Stomach smooth muscle (tissue), 2 donors: ENCODE results near the gene RBMS3.

ENCODE experiments used
- H3K27ac ChIP-seq: one replicate; pipeline ENCODE4 v1.7.0; 2013; ENCODE audit warnings: mild to moderate bottlenecking, low read length, inconsistent platforms
- H3K27me3 ChIP-seq, 2 donors: one replicate each; pipeline ENCODE4 v1.7.0; 2013; ENCODE audit warnings: low read length in 2 of 2; ENCODE audit not compliant: insufficient read depth in 2 of 2, control insufficient read depth in 1 of 2
- H3K36me3 ChIP-seq, 2 donors: one replicate each; pipeline ENCODE4 v1.7.0; 2013; ENCODE audit warnings: low read length in 2 of 2; ENCODE audit not compliant: control insufficient read depth in 2 of 2, insufficient read depth in 2 of 2
- H3K4me1 ChIP-seq: one replicate; pipeline ENCODE4 v1.7.0; 2013; ENCODE audit warnings: low read length; ENCODE audit not compliant: control insufficient read depth, insufficient read depth
- H3K4me3 ChIP-seq, 2 donors: one replicate each; pipeline ENCODE4 v1.7.0; 2013; ENCODE audit warnings: low read length in 2 of 2
- H3K9ac ChIP-seq, 2 donors: one replicate each; pipeline ENCODE4 v1.7.0; 2013; ENCODE audit warnings: low read length in 2 of 2, mild to moderate bottlenecking in 1 of 2
- H3K9me3 ChIP-seq, 2 donors: one replicate each; pipeline ENCODE4 v1.7.0; 2013; ENCODE audit warnings: low read length in 2 of 2; ENCODE audit not compliant: control insufficient read depth in 2 of 2
- donor health status: healthy.
- donor health status: Pancreatic carcinoma.

The RBMS3 gene

DNA sequence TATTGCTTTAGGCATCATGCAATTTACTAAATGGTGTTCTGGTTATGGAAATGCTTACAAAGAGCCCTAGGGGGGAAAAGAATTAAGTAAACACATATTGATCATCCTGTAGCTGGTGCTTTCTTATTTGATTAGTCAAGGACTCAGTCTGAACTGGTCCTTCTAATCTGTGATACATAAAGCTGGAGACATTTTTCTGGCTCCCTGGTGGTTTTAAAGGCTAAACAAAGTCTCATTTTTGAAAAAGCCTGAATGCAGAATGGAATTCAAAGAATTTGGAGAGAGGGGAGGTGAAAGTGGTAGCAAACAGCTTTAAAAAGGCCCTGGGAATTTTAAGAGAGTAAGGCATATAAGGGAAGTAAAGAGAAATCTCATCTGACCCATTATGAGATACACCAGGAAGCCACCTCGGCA lies 149.7 kb downstream of the RBMS3 start:
- no peaks in the 10 kb centered on the region for H3K27me3 ChIP-seq
- no peak overlapping the region for H3K9ac ChIP-seq
- H3K27ac ChIP-seq = no peak overlapping the region
- no peak overlapping the region for H3K4me3 ChIP-seq
- peaks cover 21% of the 10 kb centered on the region for H3K4me1 ChIP-seq
- H3K9me3 ChIP-seq = no peaks in the 10 kb centered on the region
- H3K36me3 ChIP-seq = no peaks in the 10 kb centered on the region

DNA sequence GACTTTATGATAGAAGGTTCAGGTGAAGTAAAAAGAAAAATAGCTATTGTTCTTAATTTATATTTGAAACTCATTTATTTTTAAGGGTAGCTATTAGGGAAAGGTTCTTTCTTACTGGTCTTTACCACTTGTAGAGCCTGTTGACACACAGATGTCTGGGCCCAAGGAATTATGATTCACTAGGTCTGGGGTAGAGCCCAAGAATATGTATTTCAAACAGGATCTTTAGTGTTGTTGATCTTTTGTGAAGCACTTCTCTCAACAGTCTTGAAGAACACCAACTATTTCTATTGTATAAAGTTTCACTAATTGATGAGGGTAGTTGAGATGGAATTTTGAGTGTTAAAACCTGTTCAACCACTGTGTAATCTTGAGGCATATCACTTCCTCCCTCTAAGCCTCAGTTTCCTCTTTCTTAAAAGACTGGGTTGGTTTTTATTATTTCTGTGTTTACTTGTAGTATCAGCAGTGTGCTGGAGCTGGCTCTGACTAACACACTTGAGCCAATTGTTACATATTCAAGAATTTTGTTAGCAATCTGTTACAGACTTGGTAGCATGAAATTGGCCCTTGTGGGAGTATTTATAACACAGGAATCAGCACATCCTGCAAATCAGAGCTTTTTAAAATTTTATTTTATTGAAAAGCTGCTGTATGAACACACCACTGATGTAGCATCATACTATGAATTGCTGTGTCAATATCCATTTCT lies 155.9 kb downstream of the RBMS3 start:
- H3K9me3 ChIP-seq = no peaks in the 10 kb centered on the region
- no peak overlapping the region for H3K27ac ChIP-seq

DNA sequence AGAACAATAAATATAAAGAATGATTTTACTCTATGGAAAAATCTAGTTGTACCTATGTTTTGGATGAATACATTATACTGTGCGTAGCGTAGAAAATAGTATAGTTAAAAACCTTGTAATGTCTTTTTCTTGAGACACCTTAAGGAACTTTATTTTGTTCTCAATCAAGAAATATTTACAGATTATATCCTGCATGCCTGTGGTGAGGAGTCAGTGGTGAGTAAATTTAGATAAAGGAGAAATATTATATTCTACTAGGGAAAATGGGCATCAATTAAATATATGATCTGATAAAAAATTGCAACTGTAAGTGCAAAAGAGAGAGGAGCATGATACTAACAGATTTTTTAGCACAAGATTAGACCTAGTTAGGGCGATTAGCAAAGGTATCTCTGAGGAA lies 157.7 kb downstream of the RBMS3 start:
- no peak overlapping the region for H3K4me3 ChIP-seq
- H3K9me3 ChIP-seq = no peaks in the 10 kb centered on the region
- H3K27ac ChIP-seq = no peak overlapping the region
- peaks cover 0 to 2% of the 10 kb centered on the region in 2 donors for H3K36me3 ChIP-seq
- H3K9ac ChIP-seq = no peak overlapping the region
- no peaks in the 10 kb centered on the region for H3K27me3 ChIP-seq
- no peaks in the 10 kb centered on the region for H3K4me1 ChIP-seq

More for the DNA sequence above, 155.9 kb downstream of the RBMS3 start:
- no peak overlapping the region for H3K4me3 ChIP-seq
- H3K9ac ChIP-seq = no peak overlapping the region
- H3K4me1 ChIP-seq = no peaks in the 10 kb centered on the region
- no peaks in the 10 kb centered on the region for H3K36me3 ChIP-seq
- H3K27me3 ChIP-seq = no peaks in the 10 kb centered on the region

- Histone ChIP-seq H3K27ac (no peak overlapping the region), H3K9ac (no peak overlapping the region)
These were observed 159.8 kb downstream of the RBMS3 start for GRCh38 chr3:29440413-29441305.

DNA sequence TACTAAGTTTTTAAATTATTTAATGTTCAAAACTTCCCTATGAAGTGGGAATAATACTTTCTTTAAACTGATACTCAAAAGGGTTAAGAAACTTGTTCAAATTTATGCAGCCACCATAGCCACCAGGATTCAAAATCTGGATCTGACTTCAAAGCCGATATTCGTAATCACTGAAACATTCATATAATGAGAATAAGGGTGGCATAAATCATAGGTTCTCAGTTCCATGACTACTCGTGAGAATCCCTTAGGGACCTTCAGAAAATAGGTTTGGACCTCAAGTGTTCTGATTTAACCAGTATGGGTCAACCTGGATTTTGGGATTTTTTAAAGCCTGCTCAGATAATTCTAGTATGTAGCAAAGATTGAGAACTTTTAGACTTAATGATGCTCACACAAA lies 160.6 kb downstream of the RBMS3 start:
- Histone ChIP-seq H3K36me3 (peaks cover 0 to 2% of the 10 kb centered on the region in 2 donors), H3K27me3 (no peaks in the 10 kb centered on the region), H3K4me3 (no peak overlapping the region), H3K4me1 (no peaks in the 10 kb centered on the region), H3K9ac (no peak overlapping the region), H3K9me3 (no peaks in the 10 kb centered on the region), H3K27ac (no peak overlapping the region)

More at GRCh38 chr3:29440413-29441305, 159.8 kb downstream of the RBMS3 start:
- H3K4me3 ChIP-seq = peak overlapping the region; percentile 28 to 47
- H3K36me3 ChIP-seq = peaks cover 0 to 2% of the 10 kb centered on the region in 2 donors
- no peaks in the 10 kb centered on the region for H3K9me3 ChIP-seq
- H3K27me3 ChIP-seq = no peaks in the 10 kb centered on the region
- H3K4me1 ChIP-seq = no peaks in the 10 kb centered on the region

GRCh38 chr3:29447946-29448627 lies 167.2 kb downstream of the RBMS3 start:
- Histone ChIP-seq H3K36me3 (peaks cover 0 to 2% of the 10 kb centered on the region in 2 donors), H3K27ac (no peak overlapping the region), H3K4me3 (no peak overlapping the region), H3K9me3 (no peaks in the 10 kb centered on the region), H3K27me3 (no peaks in the 10 kb centered on the region), H3K9ac (no peak overlapping the region), H3K4me1 (peaks cover 3% of the 10 kb centered on the region)

GRCh38 chr3:29451920-29452319 lies 171.0 kb downstream of the RBMS3 start:
- Histone ChIP-seq H3K27ac (no peak overlapping the region), H3K4me1 (peaks cover 15% of the 10 kb centered on the region), H3K9ac (no peak overlapping the region), H3K9me3 (no peaks in the 10 kb centered on the region), H3K36me3 (no peaks in the 10 kb centered on the region), H3K27me3 (no peaks in the 10 kb centered on the region), H3K4me3 (no peak overlapping the region)

GRCh38 chr3:29452934-29453283 lies 172.0 kb downstream of the RBMS3 start:
- Histone ChIP-seq H3K27me3 (no peaks in the 10 kb centered on the region), H3K36me3 (no peaks in the 10 kb centered on the region), H3K27ac (no peak overlapping the region), H3K9me3 (no peaks in the 10 kb centered on the region), H3K4me3 (no peak overlapping the region), H3K9ac (no peak overlapping the region), H3K4me1 (peaks cover 15% of the 10 kb centered on the region)

DNA sequence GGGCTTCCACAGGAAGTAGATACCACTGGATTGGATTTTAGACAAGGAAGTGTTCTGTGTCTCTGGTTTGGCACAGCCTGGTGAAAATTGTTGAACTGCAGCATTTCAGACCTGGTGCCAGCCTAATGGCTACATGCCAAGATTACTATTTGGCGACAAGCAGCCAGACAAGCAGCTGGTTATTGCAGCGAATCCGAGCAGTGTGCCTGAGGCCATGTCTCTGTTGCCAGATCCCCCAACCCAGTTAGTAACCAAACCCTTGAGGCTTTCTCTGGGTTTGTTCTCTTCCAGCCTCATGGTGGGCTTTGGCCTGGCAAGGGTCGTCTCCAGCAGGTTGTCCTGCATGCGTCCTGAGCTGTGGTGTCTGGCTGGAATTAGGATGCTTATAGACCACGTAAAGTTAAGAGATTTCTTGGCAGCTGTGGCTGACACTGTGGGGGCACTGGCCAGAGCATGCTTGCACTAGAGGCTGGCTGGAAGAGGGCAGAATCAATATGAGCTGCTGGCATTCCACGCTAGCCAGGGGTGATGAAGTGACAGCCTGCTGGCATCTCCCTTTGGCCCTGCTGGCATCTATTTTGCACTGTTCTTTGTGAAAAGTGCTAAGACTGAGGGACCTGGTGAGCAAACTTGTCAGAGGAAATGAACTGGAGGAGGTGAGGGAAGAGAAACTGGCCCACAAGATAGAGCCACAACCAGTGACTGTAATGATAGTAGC lies 172.6 kb downstream of the RBMS3 start:
- no peak overlapping the region for H3K9ac ChIP-seq
- no peaks in the 10 kb centered on the region for H3K27me3 ChIP-seq
- peak overlapping the region; percentile 50 for H3K27ac ChIP-seq
- H3K9me3 ChIP-seq = no peaks in the 10 kb centered on the region
- H3K36me3 ChIP-seq = no peaks in the 10 kb centered on the region
- peak overlapping the region in 1 of 2 donors; percentile 30 for H3K4me3 ChIP-seq
- peaks cover 15% of the 10 kb centered on the region for H3K4me1 ChIP-seq

GRCh38 chr3:29454161-29454611 lies 173.3 kb downstream of the RBMS3 start:
- H3K4me1 ChIP-seq = peaks cover 15% of the 10 kb centered on the region
- no peaks in the 10 kb centered on the region for H3K36me3 ChIP-seq
- no peaks in the 10 kb centered on the region for H3K9me3 ChIP-seq
- no peak overlapping the region for H3K9ac ChIP-seq
- H3K27ac ChIP-seq = peak overlapping the region; percentile 50
- H3K27me3 ChIP-seq = no peaks in the 10 kb centered on the region
- no peak overlapping the region for H3K4me3 ChIP-seq
